Panc1 (cell line): ENCODE measurements around the gene CDH23.

Source experiments
- CTCF ChIP-seq: fragments of 450-650 bp; IDR thresholded peaks from 2 replicates; pipeline ENCODE4 v1.5.1; 2017; ENCODE audit warnings: mild to moderate bottlenecking
- POLR2AphosphoS5 ChIP-seq: IDR thresholded peaks from 2 replicates; pipeline ENCODE4 v1.6.1; 2012; ENCODE audit warnings: mild to moderate bottlenecking, low read depth, low read length, moderate library complexity
- REST ChIP-seq, 2 experiments: IDR thresholded peaks; 2 replicates each; pipeline ENCODE4 v1.6.1; 2011 to 2012; ENCODE audit warnings: low read depth in 2 of 2, control low read depth in 1 of 2, low read length in 1 of 2, mild to moderate bottlenecking in 1 of 2, moderate library complexity in 1 of 2; ENCODE audit not compliant: insufficient read depth in 1 of 2
- SIN3A ChIP-seq: IDR thresholded peaks from 2 replicates; pipeline ENCODE4 v1.6.1; 2012; ENCODE audit warnings: low read depth, mild to moderate bottlenecking, low read length, moderate library complexity, borderline replicate concordance; ENCODE audit not compliant: insufficient read depth
- TCF7L2 ChIP-seq: IDR thresholded peaks from 2 replicates; pipeline ENCODE4 v1.6.1; 2011; ENCODE audit warnings: mild to moderate bottlenecking, low read depth, low read length, inconsistent platforms

GRCh38 chr10:71390921-71391690 lies 5.6 kb upstream of the CDH23 start:
- TF ChIP-seq CTCF (no peak), POLR2AphosphoS5 (no peak), TCF7L2 (no peak), REST (IDR thresholded peaks at IDR 0.05; ENCODE audit: insufficient read depth in 1 of 2, low read depth in 2 of 2, low read length in 1 of 2) (no peak), SIN3A (no peak)
